MM.1S (cell line): ENCODE data around the gene ADAM8.

Experiments
- EZH2 ChIP-seq: fragments of 300-600 bp; sonication (generic); optimal IDR thresholded peaks from 2 replicates; pipeline ENCODE3; 2017; ENCODE audit warnings: low read depth, mild to moderate bottlenecking, antibody characterized with exemption, low read length, mixed read lengths
- EZH2phosphoT487 ChIP-seq: fragments of 300-600 bp; sonication (generic); IDR thresholded peaks from 2 replicates; pipeline ENCODE4 v1.6.1; 2018; ENCODE audit warnings: antibody characterized with exemption, low read length
- TF ChIP-seq, protein P1 (sequence below): fragments of 300-600 bp; sonication (generic); IDR thresholded peaks from 2 replicates; pipeline ENCODE4 v1.5.1; 2016; ENCODE audit warnings: antibody characterized with exemption, low read length, mixed read lengths

GRCh38 chr10:133309100-133309719 lies 32.5 kb upstream of the ADAM8 start:
- TF ChIP-seq, protein P1, sequence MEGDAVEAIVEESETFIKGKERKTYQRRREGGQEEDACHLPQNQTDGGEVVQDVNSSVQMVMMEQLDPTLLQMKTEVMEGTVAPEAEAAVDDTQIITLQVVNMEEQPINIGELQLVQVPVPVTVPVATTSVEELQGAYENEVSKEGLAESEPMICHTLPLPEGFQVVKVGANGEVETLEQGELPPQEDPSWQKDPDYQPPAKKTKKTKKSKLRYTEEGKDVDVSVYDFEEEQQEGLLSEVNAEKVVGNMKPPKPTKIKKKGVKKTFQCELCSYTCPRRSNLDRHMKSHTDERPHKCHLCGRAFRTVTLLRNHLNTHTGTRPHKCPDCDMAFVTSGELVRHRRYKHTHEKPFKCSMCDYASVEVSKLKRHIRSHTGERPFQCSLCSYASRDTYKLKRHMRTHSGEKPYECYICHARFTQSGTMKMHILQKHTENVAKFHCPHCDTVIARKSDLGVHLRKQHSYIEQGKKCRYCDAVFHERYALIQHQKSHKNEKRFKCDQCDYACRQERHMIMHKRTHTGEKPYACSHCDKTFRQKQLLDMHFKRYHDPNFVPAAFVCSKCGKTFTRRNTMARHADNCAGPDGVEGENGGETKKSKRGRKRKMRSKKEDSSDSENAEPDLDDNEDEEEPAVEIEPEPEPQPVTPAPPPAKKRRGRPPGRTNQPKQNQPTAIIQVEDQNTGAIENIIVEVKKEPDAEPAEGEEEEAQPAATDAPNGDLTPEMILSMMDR, result no peak
- TF ChIP-seq EZH2 (no peak), EZH2phosphoT487 (no peak)
